Measurements from ENCODE around the gene RRM2.
A peak's percentile ranks its signal among the peaks of the same experiment; 100 is the strongest.
"Not testable (repeated sequence)": the region's sequence is repeated elsewhere in the genome, so short reads cannot be mapped to it uniquely, and the experiment has no call there.

Gene RRM2

GRCh38 chr2:10091889-10092244 is 30.7 kb upstream of the RRM2 start:
- DNase-seq: not testable (repeated sequence)

- peak in 1 of 2 experiments; percentile 20 for DNase-seq
These were observed 28.2 kb upstream of the RRM2 start for GRCh38 chr2:10094271-10094814.

GRCh38 chr2:10095175-10095574 is 27.4 kb upstream of the RRM2 start:
- DNase-seq: no peak

GRCh38 chr2:10096641-10097040 is 25.9 kb upstream of the RRM2 start:
- no peak for DNase-seq

- DNase-seq: peak; percentile 17 to 63
These were observed 25.0 kb upstream of the RRM2 start for GRCh38 chr2:10097352-10098148.

GRCh38 chr2:10101491-10101890 is 21.0 kb upstream of the RRM2 start:
- no peak for DNase-seq

- DNase-seq: no peak
These were observed 19.4 kb upstream of the RRM2 start for GRCh38 chr2:10103179-10103578.

GRCh38 chr2:10104906-10105305 is 17.6 kb upstream of the RRM2 start:
- not testable (repeated sequence) for DNase-seq

- DNase-seq: no peak
These were observed 13.2 kb upstream of the RRM2 start for GRCh38 chr2:10109311-10109710.

- no peak for DNase-seq
These were observed 3.6 kb upstream of the RRM2 start for GRCh38 chr2:10119027-10119325.

GRCh38 chr2:10119601-10120157 is 2.9 kb upstream of the RRM2 start:
- no peak for DNase-seq

GRCh38 chr2:10120158-10120876 is 2.2 kb upstream of the RRM2 start:
- peak; percentile 91 to 95 for DNase-seq

- peak; percentile 58 to 60 for DNase-seq
These were observed 1.5 kb upstream of the RRM2 start for GRCh38 chr2:10120877-10121574.

GRCh38 chr2:10123281-10123680 is 742 bp downstream of the RRM2 start:
- DNase-seq: no peak

- peak; percentile 61 to 82 for DNase-seq
These were observed 2.1 kb downstream of the RRM2 start for GRCh38 chr2:10124538-10125045.

- DNase-seq: peak in 1 of 2 experiments; percentile 13
These were observed 3.5 kb downstream of the RRM2 start for GRCh38 chr2:10125842-10126631.

GRCh38 chr2:10126632-10127026 is 4.1 kb downstream of the RRM2 start:
- no peak for DNase-seq

GRCh38 chr2:10128420-10128819 is 5.9 kb downstream of the RRM2 start:
- no peak for DNase-seq

GRCh38 chr2:10129490-10129889 is 7.0 kb downstream of the RRM2 start:
- DNase-seq: no peak

- DNase-seq: no peak
These were observed 9.6 kb downstream of the RRM2 start for GRCh38 chr2:10132043-10132575.

- DNase-seq: no peak
These were observed 10.1 kb downstream of the RRM2 start for GRCh38 chr2:10132596-10132995.

All from NCI-H446 (cell line).